HG03520 (cell line): Measurements from ENCODE around the gene NRXN3.

Source experiments
- ATAC-seq: cut with Tn5 transposase; IDR thresholded peaks from one replicate; pipeline ENCODE4 v1.9.1; 2021; ENCODE audit warnings: mild to moderate bottlenecking, moderate library complexity; ENCODE audit not compliant: unreplicated experiment

The NRXN3 gene

DNA sequence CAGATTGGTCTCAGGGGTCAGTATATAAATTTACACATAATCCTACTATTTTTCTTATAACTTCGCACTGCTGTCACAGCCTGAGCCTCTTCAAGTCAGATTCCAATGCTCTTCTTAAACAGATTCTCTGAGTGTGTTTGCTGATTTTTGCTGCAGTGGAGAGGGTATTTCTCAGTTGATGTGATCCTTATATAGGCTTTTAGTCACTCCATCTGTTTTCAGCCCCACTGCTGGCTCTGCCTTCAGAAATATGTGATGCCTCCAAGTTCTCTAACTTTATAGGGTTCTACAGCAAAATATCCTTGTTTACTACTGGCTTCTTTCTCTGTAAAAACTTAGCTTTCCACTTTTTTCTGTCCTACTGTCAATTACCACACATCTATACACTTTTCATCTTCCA is 702.7 kb downstream of the NRXN3 start:
- no peak for ATAC-seq

DNA sequence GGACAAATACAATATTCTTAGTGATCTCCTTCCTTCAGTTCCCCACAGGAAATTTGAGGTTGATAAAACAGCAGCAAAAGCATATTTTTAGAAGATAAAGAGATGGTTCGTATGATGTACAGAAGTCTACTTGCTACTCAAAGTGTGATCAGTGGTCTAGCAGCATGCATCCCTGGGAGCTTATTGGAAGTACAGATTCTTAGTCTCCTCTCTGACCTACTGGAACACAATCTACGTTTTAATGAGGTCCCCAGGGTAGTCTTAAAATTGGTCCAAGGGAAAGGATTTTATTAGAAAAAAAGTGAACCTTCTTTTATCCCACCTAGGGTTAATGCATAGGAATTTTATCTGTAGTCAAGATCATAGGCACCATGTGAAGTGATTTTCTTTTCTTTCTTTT is 703.4 kb downstream of the NRXN3 start:
- no peak for ATAC-seq

DNA sequence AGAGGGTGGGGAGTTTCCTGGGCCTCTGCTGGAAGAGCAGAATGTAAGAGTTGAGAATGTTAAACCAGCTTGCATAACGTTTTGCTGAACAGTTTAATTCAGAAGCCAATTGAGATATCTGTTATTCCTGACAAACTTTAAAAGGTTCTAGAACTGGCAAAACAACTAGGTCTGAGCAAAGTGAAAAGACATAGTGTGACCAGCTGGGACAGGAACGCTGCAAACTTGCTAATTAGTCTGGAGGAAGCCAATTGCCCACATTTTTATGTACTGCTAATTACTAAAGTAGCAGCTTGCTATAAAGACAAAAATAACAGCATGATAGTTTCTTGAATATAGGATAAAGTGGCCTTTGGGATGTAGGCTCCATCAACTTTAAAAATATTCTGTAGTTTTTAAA is 704.9 kb downstream of the NRXN3 start:
- no peak for ATAC-seq

DNA sequence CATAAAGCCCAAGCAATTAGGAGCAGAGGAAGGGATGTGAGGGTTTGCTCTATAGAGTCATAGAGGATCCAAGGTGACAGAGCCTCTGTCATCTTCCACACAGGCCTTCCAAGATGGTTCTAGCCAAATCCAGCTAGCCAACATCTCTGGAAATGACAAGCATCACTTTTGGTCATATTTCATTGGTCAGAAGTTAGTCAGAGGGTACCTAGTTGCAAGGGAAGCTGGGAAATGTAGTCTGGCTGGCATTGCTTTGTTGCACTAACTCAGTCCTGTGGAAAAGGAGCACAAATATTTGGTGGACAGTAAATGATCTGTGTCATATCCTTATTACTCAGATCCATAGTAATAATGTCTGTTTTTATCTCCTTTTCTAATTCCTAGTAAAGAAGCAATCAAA is 715.7 kb downstream of the NRXN3 start:
- no peak for ATAC-seq

DNA sequence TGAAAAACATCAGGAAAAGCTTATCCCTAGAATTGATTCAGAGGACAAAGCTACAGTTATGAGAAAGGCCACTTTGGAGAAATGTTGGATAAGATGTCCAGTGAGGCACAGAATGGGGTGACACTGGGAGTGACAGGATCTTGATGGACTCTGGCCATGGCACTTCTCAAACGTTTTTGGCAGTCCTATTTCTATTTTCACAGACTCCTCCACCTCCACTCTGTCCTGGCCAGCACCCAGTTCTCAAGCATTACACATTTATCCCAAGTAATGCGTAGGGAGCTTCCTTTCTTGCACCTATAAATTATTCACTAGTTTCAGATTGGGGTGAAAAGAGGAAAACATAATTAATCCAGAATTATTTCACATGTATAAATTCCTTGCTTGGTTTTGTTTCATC is 727.3 kb downstream of the NRXN3 start:
- ATAC-seq = no peak

GRCh38 chr14:78902010-78902623 is 731.9 kb downstream of the NRXN3 start:
- ATAC-seq = no peak

- no peak for ATAC-seq
Observed at GRCh38 chr14:78904094-78904493, 733.9 kb downstream of the NRXN3 start.

DNA sequence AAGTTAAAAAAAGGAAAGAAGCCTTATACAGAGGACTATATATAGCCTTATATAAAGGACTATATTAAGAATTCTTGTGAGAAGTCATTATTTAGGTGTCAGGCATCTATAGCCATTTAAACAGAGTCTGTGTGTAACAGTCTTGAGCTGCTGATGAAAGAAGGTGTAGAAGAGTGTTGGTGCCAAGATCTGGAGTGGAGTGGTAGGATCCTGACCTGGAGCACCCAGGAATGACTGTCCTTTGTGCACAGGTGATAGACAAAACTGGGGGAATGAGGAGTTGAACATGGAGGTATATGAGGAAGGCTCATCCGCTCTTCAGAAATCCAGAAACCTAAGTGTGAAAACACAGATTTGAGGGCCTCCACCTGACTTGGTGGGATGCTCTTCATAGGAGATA is 747.3 kb downstream of the NRXN3 start:
- no peak for ATAC-seq

- ATAC-seq = no peak
Observed at GRCh38 chr14:78921856-78922255, 751.7 kb downstream of the NRXN3 start.

DNA sequence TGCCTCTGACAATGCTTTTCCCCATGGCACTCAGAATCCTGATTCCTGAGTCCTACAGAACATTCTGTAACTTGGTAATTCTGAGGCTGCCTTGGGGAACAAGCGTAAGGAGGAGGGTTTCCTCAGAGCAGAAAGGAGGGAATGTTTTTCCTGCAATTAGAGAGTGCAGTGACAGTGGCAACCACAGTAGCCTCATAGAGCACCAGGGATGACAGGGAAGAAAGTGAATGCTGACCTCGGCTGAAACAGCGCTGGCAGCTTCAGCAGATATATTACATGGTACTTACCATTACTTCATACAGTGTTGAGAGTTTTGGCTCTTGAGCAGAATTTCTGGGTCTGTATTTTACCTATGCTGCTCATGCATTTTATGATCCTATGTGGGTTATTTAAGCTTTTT is 757.1 kb downstream of the NRXN3 start:
- no peak for ATAC-seq

DNA sequence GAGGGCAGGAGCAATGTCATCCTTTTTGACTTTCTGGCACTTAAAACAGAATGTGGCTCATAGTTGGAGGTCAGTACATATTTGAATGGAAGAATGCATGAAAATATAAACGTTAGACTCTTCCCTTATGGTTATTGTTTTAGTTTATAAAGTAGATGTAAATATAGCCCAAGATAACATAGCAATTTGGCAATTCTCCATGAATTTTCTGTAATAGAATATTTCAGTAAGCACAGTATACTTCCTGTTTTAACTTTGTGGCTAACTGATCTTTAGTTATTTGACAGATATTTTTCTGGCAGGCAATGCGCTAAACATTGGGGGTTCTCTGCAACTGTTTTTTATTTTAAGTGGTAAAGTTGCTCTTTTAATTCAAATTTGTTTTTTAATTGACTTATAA is 763.0 kb downstream of the NRXN3 start:
- ATAC-seq = no peak

DNA sequence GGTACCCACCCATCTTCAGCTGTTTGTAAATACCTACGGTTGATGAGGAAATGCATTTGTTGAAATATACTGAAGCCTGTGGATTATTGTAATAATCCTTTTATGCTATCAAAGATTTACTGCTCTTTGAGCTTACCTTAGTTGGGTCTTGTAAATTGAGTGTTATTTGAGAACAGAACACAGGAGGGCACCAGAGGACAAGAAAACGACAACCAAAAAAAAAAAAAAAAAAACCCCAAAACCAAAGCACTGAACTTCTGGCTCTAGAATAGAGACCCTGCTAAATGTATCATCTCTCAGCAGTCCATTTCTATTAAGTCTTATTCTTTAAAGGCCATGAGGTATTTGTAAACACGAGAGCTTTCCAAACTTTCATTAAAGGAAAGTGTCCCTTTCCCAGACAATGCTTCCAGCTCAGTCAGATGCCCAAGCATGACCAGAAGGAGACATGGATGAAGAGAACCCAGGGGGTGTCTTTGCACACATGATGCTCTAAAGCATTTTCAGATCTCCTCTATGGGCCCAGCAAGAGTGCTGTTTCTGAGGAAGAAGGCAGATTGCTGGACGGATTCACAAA is 763.9 kb downstream of the NRXN3 start:
- no peak for ATAC-seq

- no peak for ATAC-seq
Observed at GRCh38 chr14:78946949-78947348, 776.8 kb downstream of the NRXN3 start.

DNA sequence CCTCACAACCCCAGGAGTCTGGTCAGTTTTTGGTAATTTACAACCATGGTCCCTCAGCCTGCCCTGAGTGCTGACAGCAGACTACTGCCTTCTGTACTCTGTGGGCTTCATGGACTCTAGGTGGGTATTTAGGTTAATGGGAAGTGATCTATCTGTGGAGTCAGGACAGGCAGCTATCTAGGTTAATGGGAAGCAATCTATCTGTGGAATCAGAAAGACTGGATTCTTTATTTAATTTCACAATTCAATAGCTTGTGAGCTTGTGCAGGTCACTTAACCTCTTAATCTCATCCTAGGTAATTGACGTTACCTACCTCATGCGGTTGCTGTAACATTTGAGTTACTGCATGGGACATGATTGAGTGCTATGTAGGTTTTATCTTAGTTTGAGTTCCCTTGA is 777.5 kb downstream of the NRXN3 start:
- no peak for ATAC-seq

GRCh38 chr14:78950649-78951048 is 780.5 kb downstream of the NRXN3 start:
- ATAC-seq = no peak

DNA sequence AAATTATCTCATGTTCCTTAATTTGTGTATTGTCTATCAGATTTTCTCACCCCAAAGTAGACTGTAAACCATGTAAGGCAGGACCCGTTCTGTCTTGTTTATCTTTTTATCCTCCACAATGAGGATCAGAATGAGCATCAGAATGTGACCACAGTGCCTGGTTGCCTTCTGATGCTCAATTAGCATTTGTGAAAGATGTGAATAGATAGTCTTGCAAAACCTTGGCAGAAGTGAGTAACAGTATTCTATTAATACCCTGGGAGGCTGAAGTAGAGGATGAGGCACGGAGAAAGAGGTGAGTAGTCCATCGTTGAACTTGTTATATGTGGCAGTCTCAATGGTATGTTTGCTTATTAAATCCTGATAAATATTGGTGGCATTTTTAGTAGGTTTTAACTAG is 781.4 kb downstream of the NRXN3 start:
- ATAC-seq = no peak

GRCh38 chr14:78959674-78960264 is 789.6 kb downstream of the NRXN3 start:
- peak; percentile 64 for ATAC-seq

- ATAC-seq = no peak
Observed at GRCh38 chr14:78967111-78967809, 797.1 kb downstream of the NRXN3 start.

DNA sequence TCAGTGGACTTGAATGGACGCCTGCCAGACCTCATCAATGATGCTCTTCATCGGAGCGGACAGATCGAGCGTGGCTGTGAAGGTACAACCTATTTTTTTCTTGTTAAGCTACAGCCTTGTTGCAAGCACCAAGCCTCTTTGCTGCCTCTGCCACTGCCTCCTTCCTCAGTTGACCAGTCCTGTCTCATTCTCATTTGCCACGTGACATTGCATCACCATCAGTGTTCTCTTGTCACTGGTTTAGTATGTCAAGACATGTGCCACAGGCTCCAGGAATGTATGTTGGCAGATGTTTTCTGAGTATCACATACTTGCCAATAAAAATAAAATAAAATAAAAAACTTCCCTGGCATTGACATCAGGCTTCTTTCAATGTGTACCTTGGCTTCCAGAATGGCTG is 798.1 kb downstream of the NRXN3 start:
- no peak for ATAC-seq

DNA sequence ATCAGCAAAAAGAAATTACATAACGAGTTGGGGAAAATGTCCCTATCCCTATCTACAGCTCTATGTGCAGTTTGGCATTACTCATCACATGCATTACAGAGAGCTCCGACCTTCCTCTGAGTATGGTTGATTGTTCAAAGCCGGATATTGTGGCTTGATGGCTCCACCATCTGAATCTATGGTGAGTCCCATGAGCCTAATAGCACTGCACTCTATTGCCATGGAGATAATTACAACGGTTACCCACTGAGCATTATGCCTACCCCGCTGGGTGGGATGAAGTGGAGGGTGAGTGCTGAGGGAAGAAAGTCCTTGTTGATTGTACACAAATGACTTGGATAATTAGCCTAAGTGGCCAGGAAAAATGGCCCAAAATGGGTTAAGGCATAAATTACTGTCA is 800.5 kb downstream of the NRXN3 start:
- ATAC-seq = no peak

GRCh38 chr14:78972440-78972839 is 802.3 kb downstream of the NRXN3 start:
- ATAC-seq = no peak

DNA sequence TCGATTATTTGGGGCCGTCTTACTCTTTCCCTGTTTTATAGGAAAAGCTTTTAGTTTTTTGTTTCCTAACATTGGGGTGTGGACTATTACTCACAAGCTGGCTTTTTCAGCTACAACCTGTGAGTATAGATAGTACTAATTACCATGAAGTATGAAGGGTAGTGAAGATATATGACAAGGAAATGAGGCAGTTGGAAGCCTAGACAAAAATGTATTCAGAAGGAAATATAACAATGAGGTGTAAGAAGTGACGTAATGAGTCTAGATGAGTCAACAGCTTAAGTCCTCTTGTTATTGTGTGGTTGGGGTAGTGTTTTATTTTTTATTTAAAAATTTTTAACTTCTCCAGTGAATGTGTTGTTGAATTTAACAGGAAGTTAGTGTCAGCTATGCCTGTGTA is 804.5 kb downstream of the NRXN3 start:
- no peak for ATAC-seq
